SU-DHL-6 (cell line): ENCODE measurements around the gene PKN1.
"Not testable (repeated sequence)": the region's sequence is repeated elsewhere in the genome, so short reads cannot be mapped to it uniquely, and the experiment has no call there.

Experiments used
- H2AFZ ChIP-seq: fragments of 200-600 bp; sonication (generic); 2 replicates; pipeline ENCODE4 v1.6.1; 2014; ENCODE audit warnings: low read depth, mild to moderate bottlenecking, moderate library complexity, mixed read lengths, antibody characterized with exemption, low read length; ENCODE audit not compliant: severe bottlenecking
- H3F3A ChIP-seq: fragments of 200-600 bp; shearing (Covaris generic); 2 replicates; pipeline ENCODE4 v1.6.0; 2016; ENCODE audit warnings: antibody characterized with exemption, mild to moderate bottlenecking; ENCODE audit not compliant: insufficient read depth
- H3K27ac ChIP-seq: fragments of 200-600 bp; sonication (generic); 2 replicates; pipeline ENCODE4 v1.5.1; 2016; ENCODE audit warnings: low read depth, mild to moderate bottlenecking, low read length, moderate library complexity, mixed read lengths
- H3K27me3 ChIP-seq: fragments of 200-600 bp; sonication (generic), shearing (Covaris generic); 2 replicates; pipeline ENCODE4 v1.6.0; 2014; ENCODE audit warnings: mild to moderate bottlenecking, low read length
- H3K36me3 ChIP-seq: fragments of 200-600 bp; sonication (generic); 2 replicates; pipeline ENCODE4 v1.6.1; 2014; ENCODE audit warnings: mild to moderate bottlenecking, low read length, mixed read lengths
- H3K4me2 ChIP-seq: fragments of 300-600, 200-600 bp; shearing (Covaris generic), sonication (generic); 2 replicates; pipeline ENCODE4 v1.6.0; 2014; ENCODE audit warnings: low read length, low read depth, mild to moderate bottlenecking; ENCODE audit not compliant: poor library complexity, severe bottlenecking
- H3K4me3 ChIP-seq: fragments of 200-600 bp; sonication (generic); 2 replicates; pipeline ENCODE4 v1.5.1; 2014; ENCODE audit warnings: antibody characterized with exemption, low read length, mild to moderate bottlenecking, mixed read lengths; ENCODE audit not compliant: insufficient read depth, poor library complexity, severe bottlenecking
- H3K79me2 ChIP-seq: fragments of 200-600 bp; sonication (generic); 2 replicates; pipeline ENCODE4 v1.6.1; 2014; ENCODE audit warnings: mild to moderate bottlenecking, low read length, moderate library complexity; ENCODE audit not compliant: insufficient read depth
- H3K9ac ChIP-seq: fragments of 200-600 bp; sonication (generic); 2 replicates; pipeline ENCODE4 v1.7.0; 2014; ENCODE audit warnings: mild to moderate bottlenecking, low read length
- H3K9me2 ChIP-seq: fragments of 200-600 bp; sonication (generic); replicated peaks from 2 replicates; pipeline ENCODE4 v1.6.1; 2014; ENCODE audit warnings: low read length; ENCODE audit not compliant: insufficient read depth
- H3K9me3 ChIP-seq: fragments of 200-600 bp; sonication (generic); 2 replicates; pipeline ENCODE4 v1.6.1; 2014; ENCODE audit warnings: low read length, mixed read lengths; ENCODE audit not compliant: insufficient read depth
- H4K20me1 ChIP-seq: fragments of 200-600 bp; sonication (generic); 2 replicates; pipeline ENCODE4 v1.6.1; 2014; ENCODE audit warnings: low read depth, mild to moderate bottlenecking, antibody characterized with exemption, low read length, moderate library complexity, mixed read lengths
- CTCF ChIP-seq: fragments of 200-600 bp; sonication (generic); IDR thresholded peaks from one replicate; pipeline ENCODE4 v1.5.1; 2017; ENCODE audit warnings: antibody characterized with exemption, mild to moderate bottlenecking, low read length, moderate library complexity; ENCODE audit not compliant: insufficient read depth, poor library complexity, severe bottlenecking
- EZH2phosphoT487 ChIP-seq: fragments of 200-600 bp; sonication (generic), shearing (Covaris generic); conservative IDR thresholded peaks from 2 replicates; pipeline ENCODE4 v1.6.1; 2018; ENCODE audit warnings: mild to moderate bottlenecking, antibody characterized with exemption, low read length, moderate library complexity, mixed read lengths

Gene PKN1

GRCh38 chr19:14503285-14503684 is 70.2 kb downstream of the PKN1 start:
- Histone ChIP-seq H3F3A (no peaks in the 10 kb centered on the region), H3K27me3 (no peaks in the 10 kb centered on the region), H2AFZ (no peak overlapping the region), H3K9me3 (no peaks in the 10 kb centered on the region), H3K27ac (no peak overlapping the region), H3K9ac (no peak overlapping the region), H3K4me3 (no peak overlapping the region), H4K20me1 (no peaks in the 10 kb centered on the region), H3K4me2 (no peak overlapping the region), H3K79me2 (no peaks in the 10 kb centered on the region), H3K9me2 (no peaks in the 10 kb centered on the region), H3K36me3 (no peaks in the 10 kb centered on the region)
- no peak for TF ChIP-seq EZH2phosphoT487
- no peak for TF ChIP-seq CTCF

- not testable (repeated sequence) for H3F3A ChIP-seq, H3K9me2 ChIP-seq, H4K20me1 ChIP-seq, H3K4me2 ChIP-seq, H3K27ac ChIP-seq, H3K9ac ChIP-seq, H3K9me3 ChIP-seq, H3K4me3 ChIP-seq, H3K27me3 ChIP-seq, H3K36me3 ChIP-seq, H2AFZ ChIP-seq, H3K79me2 ChIP-seq
Observed at GRCh38 chr19:14504575-14504974, 71.5 kb downstream of the PKN1 start.

- Histone ChIP-seq H3K36me3 (no peaks in the 10 kb centered on the region), H3K4me3 (no peak overlapping the region), H3K4me2 (no peak overlapping the region), H3F3A (no peaks in the 10 kb centered on the region), H3K27me3 (no peaks in the 10 kb centered on the region), H3K79me2 (no peaks in the 10 kb centered on the region), H3K9me2 (no peaks in the 10 kb centered on the region), H3K27ac (no peak overlapping the region), H4K20me1 (no peaks in the 10 kb centered on the region), H2AFZ (no peak overlapping the region), H3K9me3 (no peaks in the 10 kb centered on the region), H3K9ac (no peak overlapping the region)
- TF ChIP-seq CTCF, result peak; percentile 79
- TF ChIP-seq EZH2phosphoT487, result no peak
Observed at GRCh38 chr19:14505488-14506239, 72.6 kb downstream of the PKN1 start.

GRCh38 chr19:14507704-14508542 is 74.8 kb downstream of the PKN1 start:
- Histone ChIP-seq H3K27ac (no peak overlapping the region), H3K4me2 (no peak overlapping the region), H3K36me3 (no peaks in the 10 kb centered on the region), H3K9me3 (no peaks in the 10 kb centered on the region), H4K20me1 (no peaks in the 10 kb centered on the region), H3K27me3 (no peaks in the 10 kb centered on the region), H3K9ac (no peak overlapping the region), H3K79me2 (no peaks in the 10 kb centered on the region), H3F3A (no peaks in the 10 kb centered on the region), H3K4me3 (no peak overlapping the region), H3K9me2 (no peaks in the 10 kb centered on the region), H2AFZ (no peak overlapping the region)
- no peak for TF ChIP-seq EZH2phosphoT487
- TF ChIP-seq CTCF, result no peak
